ENCODE data around the gene TMBIM6.
"Not testable (repeated sequence)": the region's sequence is repeated elsewhere in the genome, so short reads cannot be mapped to it uniquely, and the experiment has no call there.

DNA sequence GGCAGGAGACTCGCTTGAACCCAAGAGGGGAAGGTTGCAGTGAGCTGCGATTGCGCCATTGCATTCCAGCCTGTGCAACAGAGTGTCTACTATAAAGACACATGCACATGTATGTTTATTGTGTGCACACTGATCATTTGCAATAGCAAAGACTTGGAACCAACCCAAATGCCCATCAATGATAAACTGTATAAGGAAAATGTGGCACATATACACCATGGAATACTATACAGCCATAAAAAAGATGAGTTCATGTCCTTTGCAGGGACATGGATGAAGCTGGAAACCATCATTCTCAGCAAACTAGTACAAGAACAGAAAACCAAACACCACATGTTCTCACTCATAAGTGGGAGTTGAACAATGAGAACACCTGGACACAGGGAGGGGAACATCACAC lies 27.4 kb upstream of the TMBIM6 start:
- TF ChIP-seq FOXP2 (optimal IDR thresholded peaks at IDR 0.05; ENCODE audit: control extremely low read depth, extremely low read length, insufficient read depth); POLR2AphosphoS5 (IDR thresholded peaks at IDR 0.05; ENCODE audit: borderline replicate concordance, low read depth, low read length); EZH2 (IDR thresholded peaks at IDR 0.05): not testable (repeated sequence)
